ENCODE data around the gene NOL8. TPM values are rescaled to one million over a fixed set of nuclear protein-coding genes. Genes with fewer than 3 reads are reported as not detected.

The NOL8 gene
- total RNA-seq, 1 experiment from 2014 or later = 48.4 TPM

DNA sequence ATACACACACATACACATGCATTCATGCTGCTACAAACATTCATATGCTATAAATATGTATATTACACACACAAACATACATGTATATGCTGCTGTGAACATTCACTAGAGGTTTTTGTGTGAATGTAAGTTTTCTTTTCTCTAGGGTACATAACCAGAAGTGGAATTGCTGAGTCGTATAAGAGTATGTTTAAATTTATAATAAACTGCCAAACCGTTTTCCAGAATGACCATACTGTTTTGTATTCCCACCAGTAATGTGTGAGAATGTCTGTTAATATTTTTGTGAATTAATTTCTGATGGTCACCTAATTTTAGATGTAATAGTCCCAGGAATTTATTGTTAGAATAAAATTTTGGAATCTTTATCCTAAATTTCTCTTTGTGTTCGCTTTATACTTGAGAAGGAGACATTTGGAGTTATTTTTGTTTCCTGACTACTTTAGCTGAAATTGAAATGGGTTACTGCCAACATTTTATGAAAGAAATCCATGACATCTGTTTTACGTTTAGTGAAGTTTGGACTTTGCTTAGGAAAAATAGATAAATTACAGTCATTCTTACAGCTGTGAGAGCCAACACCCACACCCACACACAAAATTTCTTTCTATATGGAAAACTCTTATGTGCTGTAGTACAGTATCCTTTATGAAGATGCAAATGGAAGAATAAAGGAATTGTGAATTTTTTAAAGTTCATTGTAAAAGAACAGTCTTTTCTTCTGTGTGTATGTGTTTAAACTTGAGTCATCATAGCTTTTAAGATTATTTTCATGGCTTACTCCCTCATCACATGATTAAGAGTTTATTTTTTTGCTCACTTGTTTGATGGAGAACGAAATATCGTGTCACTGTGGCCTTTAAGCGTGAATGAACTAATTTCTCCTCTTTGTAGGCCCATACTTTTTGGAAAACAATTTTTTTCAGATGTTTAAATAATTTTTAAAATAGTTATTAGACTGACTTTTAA lies 24.9 kb upstream of the NOL8 start:
- H2AFZ ChIP-seq (ENCODE audit: low read length) = no peak overlapping the region
- no peak overlapping the region for H3K27ac Mint-ChIP-seq

More for the DNA sequence above, 24.9 kb upstream of the NOL8 start:
- Histone ChIP-seq H3K23ac (ENCODE audit: insufficient read length, low read depth, low read length) (no peak overlapping the region), H2BK12ac (ENCODE audit: insufficient read length, low read depth, low read length) (no peak overlapping the region), H2AK5ac (ENCODE audit: insufficient read length, low read length) (no peak overlapping the region), H2BK15ac (ENCODE audit: low read depth, low read length) (no peak overlapping the region), H3K23me2 (ENCODE audit: insufficient read length, low read depth, low read length, poor library complexity, severe bottlenecking) (no peaks in the 10 kb centered on the region), H2BK5ac (ENCODE audit: insufficient read length, low read length) (no peak overlapping the region), H4K5ac (ENCODE audit: insufficient read length, low read depth, low read length) (no peak overlapping the region), H3K56ac (ENCODE audit: insufficient read length, low read depth, low read length) (no peak overlapping the region), H3K4ac (ENCODE audit: low read depth, low read length) (no peak overlapping the region), H2BK120ac (ENCODE audit: low read depth, low read length, poor library complexity, severe bottlenecking) (no peak overlapping the region), H3K14ac (ENCODE audit: insufficient read depth, low read length) (no peak overlapping the region), H3K9ac (ENCODE audit: extremely low read depth, insufficient read length, low read length) (no peak overlapping the region), H3K4me1 (ENCODE audit: insufficient read depth, low read length) (no peaks in the 10 kb centered on the region), H3T11ph (ENCODE audit: low read length) (no peak overlapping the region), H3K27ac (ENCODE audit: insufficient read length, low read depth, low read length) (no peak overlapping the region), H4K20me1 (ENCODE audit: control insufficient read depth, insufficient read depth, insufficient read length) (no peaks in the 10 kb centered on the region), H2BK20ac (ENCODE audit: low read depth, low read length, poor library complexity, severe bottlenecking) (no peak overlapping the region), H4K91ac (ENCODE audit: insufficient read length, low read depth, low read length) (no peak overlapping the region), H3K79me1 (ENCODE audit: insufficient read depth, low read depth, low read length, poor library complexity, severe bottlenecking) (no peaks in the 10 kb centered on the region), H3K9me3 (ENCODE audit: control insufficient read depth, low read depth, low read length) (no peaks in the 10 kb centered on the region), H3K79me2 (ENCODE audit: insufficient read depth, low read length) (no peaks in the 10 kb centered on the region), H4K8ac (replicated peaks; ENCODE audit: insufficient read length, low read depth, low read length) (no peak overlapping the region), H3K27me3 (ENCODE audit: insufficient read depth, low read length) (no peaks in the 10 kb centered on the region), H3K18ac (ENCODE audit: insufficient read length, low read depth, low read length) (no peak overlapping the region), H3K4me2 (ENCODE audit: insufficient read depth, insufficient read length, low read length) (no peak overlapping the region)
- no peaks in the 10 kb centered on the region for H3K27me3 Mint-ChIP-seq (ENCODE audit: low read depth)
- peaks cover 7 to 8% of the 10 kb centered on the region in 2 experiments for H3K9me3 Mint-ChIP-seq
- H3K36me3 Mint-ChIP-seq (ENCODE audit: insufficient read depth in 1 of 3, low read depth in 3 of 3) = peaks cover 10 to 23% (median 16%) of the 10 kb centered on the region in 3 experiments; a peak in 6 of 7 replicates
- TF ChIP-seq, protein P1, sequence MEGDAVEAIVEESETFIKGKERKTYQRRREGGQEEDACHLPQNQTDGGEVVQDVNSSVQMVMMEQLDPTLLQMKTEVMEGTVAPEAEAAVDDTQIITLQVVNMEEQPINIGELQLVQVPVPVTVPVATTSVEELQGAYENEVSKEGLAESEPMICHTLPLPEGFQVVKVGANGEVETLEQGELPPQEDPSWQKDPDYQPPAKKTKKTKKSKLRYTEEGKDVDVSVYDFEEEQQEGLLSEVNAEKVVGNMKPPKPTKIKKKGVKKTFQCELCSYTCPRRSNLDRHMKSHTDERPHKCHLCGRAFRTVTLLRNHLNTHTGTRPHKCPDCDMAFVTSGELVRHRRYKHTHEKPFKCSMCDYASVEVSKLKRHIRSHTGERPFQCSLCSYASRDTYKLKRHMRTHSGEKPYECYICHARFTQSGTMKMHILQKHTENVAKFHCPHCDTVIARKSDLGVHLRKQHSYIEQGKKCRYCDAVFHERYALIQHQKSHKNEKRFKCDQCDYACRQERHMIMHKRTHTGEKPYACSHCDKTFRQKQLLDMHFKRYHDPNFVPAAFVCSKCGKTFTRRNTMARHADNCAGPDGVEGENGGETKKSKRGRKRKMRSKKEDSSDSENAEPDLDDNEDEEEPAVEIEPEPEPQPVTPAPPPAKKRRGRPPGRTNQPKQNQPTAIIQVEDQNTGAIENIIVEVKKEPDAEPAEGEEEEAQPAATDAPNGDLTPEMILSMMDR (conservative IDR thresholded peaks at IDR 0.05) = no peak
- no peaks in the 10 kb centered on the region for H3K4me1 Mint-ChIP-seq
- WGBS (ENCODE audit: extremely low coverage, insufficient read length, low lambda C conversion rate) = no CpG with 5 or more reads among the region's 7 CpGs
- DNase-seq = no peak
- no peak overlapping the region for H3K4me3 Mint-ChIP-seq

All from H9 (cell line).